Stimulated activated CD4-positive, alpha-beta T cell treated with anti-CD3 and anti-CD28 coated beads, Interleukin-15, amount 100 ng/mL, for 1 hour (primary cell): ENCODE results near the gene DGKG.

ENCODE experiments used
- DNase-seq, 2 donors: peaks; one replicate each; pipeline ENCODE4 v3.0.0-alpha.2; 2020; ENCODE audit warnings: low read depth in 1 of 2, low spot score in 1 of 2

DGKG gene

DNA sequence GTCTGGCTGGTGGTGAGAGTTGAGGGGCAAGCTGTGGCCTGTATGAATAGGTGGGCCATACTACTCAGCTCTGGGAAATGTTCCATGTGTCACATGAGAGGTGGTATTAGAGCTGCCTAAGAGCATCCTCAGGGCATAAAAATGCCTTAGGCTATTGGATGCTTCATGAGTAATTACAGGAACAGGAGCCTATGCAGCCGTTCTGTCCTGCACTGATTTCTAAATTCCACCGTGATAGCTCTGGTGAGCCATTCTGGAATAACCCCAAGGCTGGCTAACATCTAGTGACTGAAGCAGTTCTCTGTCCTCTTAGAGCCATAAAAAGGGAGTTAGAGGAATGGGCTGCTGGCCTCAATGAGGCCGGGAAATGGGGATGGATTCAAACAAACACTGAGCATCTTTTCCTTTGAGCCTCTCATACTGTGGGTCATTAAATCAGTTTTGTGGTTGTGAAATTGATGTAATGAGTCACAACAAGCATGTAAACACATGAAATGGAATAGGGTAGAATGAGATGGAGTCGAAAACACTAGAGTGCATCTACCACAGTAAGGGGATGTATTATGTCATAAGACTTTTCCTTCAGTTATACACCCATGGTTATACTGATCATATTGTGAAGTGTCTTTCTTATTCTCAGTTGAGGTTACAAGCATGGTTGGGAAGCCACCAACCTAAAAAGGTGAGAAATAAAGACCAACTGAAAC, 41.0 kb downstream of the DGKG start:
- DNase-seq = no peak

DNA sequence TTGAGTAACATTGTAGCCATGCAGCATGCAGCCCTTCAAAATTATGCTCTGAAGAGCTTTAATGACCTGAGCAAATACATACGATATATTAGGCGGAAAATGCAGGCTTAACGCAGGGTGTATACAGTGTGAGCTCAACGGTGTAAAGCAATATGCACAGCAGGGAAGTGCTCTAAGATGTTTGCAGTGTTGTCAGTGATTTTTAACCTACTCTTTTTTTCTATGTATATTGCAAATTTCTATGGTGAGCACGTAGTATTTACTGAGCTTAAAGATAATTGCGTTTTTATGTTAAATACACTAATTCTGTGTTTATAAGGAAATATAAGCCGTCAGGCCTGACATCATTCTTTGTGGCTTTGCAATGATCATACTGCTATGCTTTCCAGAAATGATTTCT, 42.1 kb downstream of the DGKG start:
- no peak for DNase-seq

DNA sequence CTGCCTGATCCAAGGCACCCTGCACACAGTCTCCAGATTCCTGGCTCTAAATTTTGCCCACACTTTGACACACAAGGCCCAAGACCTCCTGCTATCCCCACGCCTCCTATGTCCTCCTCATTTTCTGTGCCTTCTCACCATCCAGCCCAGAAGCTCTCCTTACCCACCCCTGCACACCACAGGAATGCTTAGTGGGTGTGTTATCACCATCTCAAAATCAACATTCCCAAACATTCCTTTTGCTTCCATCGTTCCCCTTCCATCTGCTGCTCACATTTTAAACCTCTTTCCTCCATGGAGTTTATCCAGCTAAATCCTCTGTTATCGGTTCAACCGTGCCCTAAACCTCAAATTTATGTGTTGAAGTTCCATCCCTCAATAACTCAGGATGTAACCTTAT, 43.9 kb downstream of the DGKG start:
- DNase-seq = no peak

DNA sequence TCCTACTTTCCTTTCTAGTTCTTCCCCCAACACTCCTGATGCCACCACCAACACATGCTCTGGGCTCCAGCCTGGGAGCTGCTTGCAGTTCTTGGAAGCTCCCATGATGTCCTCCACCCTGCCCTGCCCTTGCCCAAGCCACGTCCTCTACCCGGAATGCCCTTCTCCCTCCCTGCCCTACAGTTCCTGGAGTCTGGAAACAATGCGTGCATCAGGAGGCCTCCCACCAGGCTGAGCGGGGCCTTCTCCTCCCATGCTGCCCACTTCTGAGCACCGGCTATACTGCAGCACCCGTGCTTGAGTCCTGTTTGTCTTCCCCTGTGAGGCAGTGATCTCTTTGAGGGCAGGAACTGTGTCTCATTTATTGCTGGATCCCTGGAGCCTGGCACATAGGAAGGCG, 44.6 kb downstream of the DGKG start:
- DNase-seq = no peak

DNA sequence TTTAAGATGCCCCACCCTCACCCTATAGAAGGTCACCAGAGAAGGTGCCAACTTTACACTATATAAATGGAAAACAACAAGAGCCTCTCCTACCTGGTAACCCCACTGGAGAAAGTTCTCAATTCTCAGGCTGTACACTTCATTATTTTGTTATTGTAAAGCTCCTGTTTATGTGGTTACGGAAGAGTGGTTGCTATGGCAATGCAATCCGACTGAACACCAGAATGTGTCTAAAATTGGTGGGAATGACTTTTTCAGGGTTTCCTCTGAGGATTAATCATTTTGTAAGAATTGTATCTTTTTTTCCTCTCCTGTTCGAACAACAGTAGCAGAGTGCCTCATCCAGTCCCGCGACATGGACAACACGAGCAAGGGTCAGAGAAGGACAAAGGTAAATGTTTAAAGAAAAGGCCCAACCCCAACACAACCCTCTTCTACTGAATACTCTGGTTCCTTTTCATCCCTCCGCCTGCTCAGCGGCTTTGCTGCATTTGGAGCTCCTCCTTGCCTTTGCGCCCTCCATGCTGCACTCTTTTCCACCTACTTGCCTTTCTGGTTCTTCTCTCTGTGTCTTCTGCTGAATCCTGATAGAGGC, 45.3 kb downstream of the DGKG start:
- DNase-seq = no peak

DNA sequence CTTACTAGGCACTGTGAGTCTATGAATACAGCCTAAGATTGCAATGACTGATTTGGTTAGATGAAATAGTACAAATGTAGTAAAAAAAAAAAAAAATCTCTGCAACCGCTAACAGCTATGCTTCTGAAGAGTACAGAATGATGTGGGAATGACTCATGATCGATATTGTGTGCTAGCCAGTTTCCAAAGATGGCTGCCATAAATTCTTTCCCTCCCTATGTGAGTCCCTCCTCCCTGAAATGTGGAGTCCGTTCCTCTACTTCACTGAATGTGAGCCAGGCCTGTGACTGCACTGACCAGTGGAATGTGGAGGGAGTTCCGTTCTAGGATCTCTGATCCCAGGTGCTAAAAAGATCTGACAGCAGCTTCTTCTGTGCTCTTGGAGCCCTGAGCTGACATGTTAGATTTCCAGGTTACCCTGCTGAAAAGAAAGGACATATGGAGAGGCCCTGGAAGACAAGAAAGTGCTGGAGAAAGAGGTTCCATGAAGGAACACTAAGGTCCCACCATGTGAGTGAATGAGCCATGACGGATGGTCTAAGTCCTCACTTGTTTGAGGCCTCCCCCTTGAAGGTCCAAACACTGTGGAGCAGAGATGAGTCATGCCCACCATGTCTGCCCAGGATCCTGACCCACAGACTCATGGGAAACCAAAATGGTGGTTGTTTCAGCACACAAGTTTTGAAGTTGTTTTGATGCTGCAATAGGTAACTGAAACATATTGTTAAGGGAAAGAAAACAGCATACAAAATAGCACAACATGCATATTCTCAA, 46.3 kb downstream of the DGKG start:
- DNase-seq = no peak

DNA sequence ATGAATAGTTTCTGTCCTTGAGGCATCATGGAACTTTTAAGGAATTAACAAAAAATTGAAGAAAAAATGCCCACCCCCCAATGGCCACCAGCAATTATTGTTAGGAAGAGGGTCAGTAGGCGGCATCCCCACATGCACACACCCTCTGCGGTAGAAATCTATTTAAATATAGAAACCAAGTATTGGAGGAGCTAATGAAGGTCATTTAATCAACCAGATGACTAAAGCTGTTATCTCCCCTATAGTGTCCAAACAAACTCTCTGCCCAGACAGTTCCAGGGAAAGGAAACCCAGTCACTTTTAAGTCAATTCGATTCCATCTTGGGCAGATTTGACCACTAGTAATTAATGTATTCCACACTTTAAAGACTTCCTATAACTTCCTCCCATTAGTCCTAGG, 47.1 kb downstream of the DGKG start:
- no peak for DNase-seq

DNA sequence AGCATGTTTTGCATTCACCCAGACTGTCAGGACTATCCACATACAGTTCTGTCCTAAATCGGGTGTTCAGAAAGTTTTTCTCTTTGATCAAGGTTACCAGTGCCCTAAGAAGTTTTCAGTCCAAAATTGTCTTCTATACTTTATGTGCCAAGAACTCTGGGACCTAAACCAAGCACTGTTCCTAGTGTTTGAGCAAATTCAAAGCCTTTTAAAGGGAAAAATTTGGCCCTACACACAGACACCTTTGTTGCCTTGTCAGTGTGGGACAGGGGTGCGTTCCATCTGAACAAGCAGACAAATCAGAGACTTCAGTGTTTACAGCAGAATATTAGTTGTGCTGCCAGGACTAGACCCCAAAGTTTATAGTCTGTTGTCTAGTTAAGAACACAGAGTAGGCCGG, 50.6 kb downstream of the DGKG start:
- no peak for DNase-seq

DNA sequence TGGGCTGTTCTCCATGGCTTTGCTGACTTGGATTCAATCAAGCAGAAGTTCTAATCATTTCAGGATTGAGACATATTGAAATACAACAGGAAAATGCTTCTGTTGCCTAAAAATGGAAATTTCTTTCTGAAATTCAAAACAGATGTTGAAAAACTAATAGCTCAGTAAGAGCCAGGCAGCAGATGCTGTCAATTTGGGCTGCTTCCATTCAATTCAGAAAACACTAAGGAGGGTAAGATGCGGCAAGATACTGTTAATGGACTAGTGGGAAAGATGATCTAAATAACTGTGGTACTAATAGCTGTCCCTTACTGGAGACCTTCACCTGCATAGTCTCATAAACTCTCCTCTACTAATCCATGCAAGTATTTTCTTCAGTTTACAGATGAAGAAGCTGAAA, 53.5 kb downstream of the DGKG start:
- no peak for DNase-seq

DNA sequence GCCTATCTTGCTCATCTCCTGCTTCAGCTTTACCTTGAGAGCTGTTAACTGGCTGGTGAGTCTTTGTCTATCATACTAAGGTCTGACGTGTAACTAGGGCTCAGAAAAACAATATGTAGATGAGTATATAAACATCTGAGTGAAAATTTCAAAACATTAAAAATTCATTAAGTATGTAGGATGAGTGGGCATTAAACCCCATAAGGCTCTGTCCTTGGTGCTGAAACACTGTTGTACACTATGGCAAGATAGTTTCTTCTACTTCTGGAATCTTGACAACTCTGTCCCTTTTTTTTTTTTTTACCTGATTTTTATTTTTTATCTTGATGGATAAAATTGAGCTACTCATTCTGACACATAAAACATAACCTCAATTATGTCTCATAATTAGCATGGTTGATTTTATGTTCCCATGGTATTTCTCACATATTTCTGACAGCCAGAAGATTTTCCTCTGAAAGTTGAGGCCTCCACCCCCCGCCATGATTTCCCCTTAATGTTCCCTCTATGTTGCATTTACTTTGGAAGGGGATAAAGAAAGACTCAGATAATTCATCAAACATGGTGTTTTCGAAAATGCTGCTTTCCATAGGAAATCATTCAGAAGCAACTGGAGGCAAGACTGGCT, 54.3 kb downstream of the DGKG start:
- DNase-seq = no peak

DNA sequence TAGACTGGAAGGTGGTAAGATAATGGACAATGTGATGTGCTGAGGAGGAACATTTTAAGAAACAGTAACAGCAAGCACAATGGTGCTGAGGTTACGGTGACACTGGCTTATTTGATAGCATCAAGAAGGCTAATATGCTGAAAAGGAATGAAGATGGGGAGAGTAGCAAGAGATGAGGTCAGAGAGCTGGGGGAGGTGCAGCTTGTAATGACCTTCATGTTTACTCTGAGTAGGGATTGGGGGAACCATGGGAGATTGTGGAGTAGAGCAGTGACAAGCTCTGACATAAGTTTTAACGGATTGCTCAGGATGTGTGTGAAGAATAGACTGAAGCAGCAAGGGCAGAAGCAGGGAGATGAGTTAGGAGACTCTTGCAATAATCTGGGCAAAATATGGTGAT, 56.7 kb downstream of the DGKG start:
- DNase-seq = no peak

DNA sequence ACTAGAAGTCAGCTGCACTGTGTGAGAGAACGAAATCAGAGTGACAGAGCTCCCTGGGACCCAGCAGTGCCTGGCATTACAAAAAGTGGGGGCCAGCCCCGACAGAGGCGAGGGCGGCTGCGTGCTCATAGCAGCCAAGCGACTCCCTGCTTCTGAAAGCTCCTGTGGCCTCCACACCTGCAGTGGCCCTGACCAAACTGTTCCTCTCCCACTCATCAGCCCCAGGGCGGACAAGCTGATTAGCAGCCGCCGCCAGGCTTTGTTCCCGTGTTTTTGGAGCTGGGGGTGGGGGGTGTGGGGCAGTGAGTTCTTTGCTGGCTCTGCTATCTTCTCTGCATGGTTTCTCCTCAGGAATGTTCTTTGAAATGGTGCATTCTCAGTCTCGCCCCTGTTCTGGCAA, 58.1 kb downstream of the DGKG start:
- DNase-seq = no peak

DNA sequence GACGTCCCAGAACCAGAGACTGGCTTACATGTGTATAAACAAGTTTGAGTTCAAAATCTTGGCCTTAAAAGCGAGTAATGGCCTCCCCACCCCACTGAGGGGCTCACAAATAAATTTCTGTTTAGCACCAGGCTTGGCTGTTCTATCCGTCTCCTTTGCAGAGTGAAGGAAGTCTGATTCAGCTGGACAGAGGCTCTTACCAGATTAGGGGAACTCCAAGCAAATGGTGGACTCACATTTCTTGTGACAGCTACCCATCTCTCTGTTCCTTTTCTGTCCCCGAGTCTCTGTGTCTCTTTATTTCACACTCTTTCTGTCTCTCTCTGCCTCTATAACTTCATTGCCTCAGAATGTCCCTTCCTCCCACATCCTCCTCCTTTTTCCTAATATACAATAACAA, 62.7 kb downstream of the DGKG start:
- DNase-seq = no peak

DNA sequence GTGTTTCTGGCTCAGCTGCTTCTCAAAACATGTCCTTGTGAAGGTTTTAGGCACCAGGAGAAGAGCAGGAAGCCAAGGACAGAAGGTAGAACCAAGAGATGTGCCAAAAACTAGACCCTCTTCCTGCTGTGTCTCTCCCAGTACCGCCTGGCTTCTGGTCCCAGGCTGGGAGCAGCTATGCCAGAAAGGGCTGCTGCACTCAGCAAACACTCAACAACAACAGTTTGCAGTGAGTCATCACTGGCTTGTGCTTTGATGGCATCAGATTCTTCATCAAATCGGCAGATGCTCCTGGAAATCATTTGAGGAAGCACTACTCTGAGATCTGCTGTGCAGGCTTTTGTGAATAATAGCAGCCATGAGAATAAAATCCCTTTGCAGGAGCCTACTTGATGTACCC, 63.2 kb downstream of the DGKG start:
- DNase-seq = no peak

DNA sequence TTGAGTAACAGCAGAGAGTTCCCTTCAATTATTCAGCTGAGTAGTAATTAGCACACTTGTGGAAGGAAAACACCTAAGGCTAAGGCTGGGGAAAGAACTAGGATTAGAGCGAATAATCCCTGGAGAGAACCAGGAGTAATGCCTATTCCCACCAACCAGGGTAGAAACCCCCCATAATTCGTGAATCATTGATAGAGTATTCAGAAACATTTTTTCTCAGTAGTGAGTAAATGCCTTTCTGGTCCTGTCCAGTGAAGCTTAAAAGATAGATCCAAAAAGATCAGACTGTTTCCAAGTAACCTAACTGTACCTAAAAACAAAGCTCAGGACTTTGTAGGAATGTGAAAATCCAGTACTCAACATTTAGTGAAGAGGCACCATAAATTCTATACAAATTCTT, 71.2 kb downstream of the DGKG start:
- no peak for DNase-seq

DNA sequence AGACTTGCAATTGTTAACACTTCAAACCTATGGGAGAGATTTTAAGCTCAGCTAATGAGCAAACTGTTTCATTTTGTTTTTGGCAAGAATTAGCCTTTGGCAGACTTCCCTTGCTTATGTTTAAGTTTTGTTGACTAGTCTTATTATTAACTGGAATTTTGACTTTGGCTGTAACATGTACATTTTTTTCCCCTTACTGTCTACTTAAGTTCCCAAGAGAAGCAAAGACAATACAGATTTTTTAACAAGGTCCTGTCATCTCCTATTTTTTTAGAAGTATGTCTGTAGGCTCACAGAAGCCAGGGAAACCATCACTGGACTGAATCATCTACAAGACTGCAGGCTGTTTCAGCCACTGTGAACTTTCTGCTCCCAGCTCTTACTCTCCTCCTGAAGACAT, 74.3 kb downstream of the DGKG start:
- DNase-seq = no peak

DNA sequence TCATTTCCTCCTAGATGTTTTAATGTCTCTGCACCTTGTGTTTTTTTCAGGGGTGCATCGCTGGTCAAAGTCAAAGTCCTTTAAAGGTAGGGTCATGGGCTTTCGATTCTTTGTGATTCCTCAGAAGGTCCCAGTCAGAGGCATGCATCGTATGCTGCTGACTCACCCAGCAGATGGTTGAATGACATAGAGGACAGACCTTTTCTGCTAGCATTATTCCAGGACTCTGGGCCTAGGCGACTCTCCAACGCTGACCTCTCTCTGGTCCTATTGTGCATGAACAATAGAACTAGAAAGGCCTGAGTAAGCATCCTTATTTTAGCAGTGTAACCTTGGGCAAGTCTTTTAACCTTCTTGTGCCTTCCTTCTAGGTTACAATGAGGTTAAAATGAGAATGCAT, 75.9 kb downstream of the DGKG start:
- DNase-seq = no peak

DNA sequence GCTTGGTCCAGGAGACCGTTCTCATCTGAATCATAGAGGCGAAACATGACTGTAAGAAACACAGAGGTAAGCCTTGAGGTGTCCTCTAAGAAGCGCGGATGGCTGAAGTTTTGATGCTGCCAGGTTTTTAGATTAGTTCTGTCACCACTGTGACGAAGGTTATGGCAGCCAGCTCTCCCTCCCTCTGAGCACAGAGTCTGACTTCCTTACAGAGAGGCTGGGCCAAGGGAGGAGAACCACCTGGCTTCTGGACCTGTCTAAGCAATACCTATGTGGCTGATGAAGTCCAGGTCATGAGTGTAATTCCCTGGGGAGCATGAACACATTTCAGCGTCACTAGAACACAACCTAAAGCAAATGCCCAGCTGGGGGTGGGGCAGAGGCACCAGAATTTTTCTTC, 77.4 kb downstream of the DGKG start:
- no peak for DNase-seq

DNA sequence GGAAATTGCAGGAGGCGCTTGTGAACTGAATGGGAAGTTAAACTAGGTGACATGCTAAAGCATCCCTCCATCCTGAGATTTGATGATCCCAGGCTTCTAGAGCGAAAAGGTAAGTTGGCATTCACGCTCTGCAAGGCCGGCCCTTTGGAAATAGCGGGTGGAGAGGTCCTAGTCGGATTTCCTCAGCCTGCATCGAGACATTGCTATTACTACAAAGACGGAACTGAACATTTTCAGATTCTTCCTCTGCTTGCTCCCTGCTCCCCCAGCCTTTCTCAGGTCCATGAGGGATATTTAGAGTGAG, 77.7 kb downstream of the DGKG start:
- no peak for DNase-seq

DNA sequence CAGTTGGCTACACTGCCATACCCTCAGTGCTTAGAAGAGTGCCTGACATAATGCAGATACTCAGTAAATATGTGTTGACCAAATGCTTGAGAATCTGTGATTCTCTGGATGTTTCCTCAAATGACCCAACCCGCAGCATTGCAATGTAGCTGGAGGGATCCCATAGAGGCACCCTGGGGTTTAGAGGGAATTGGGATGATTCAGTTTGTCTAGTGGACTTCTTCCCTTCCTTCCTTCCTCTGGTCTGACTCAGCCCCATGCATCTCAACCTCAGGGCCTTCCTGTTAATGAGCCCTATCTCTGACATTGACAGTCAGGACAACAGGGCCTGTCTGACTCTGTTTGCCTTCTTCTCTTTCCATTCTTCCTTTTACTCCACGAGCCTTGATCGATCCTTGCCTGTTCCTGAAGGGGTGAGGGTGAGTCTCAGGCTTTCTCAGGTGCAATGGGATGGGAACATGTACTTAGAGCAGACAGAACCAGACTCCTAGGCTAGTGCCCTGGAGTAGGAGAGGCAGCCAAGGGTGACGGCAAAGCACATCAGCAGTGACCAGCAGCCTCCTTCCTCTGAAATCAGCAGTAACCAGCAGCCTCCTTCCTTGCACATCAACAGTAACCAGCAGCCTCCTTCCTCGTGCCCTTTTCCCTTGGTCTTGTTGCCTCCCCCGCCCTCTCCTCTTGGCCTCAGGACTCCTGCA, 78.2 kb downstream of the DGKG start:
- DNase-seq = no peak

DNA sequence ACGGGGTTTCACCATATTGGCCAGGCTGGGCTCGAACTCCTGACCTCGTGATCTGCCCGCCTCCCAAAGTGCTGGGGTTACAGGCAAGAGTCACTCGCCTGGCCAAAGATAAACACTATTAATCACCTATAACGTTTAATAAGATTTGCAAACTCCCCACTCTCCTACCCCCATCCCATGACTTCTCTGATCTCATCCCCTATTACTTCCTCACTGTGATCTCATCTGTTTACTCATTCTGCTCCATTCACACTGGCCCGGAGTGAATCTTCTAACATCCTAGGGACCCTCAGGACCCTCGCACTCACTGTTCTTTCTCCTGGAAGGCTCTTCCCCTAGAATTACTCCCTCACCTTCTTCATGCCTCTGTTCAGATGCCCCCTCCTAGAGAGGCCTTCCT, 78.9 kb downstream of the DGKG start:
- DNase-seq = no peak

DNA sequence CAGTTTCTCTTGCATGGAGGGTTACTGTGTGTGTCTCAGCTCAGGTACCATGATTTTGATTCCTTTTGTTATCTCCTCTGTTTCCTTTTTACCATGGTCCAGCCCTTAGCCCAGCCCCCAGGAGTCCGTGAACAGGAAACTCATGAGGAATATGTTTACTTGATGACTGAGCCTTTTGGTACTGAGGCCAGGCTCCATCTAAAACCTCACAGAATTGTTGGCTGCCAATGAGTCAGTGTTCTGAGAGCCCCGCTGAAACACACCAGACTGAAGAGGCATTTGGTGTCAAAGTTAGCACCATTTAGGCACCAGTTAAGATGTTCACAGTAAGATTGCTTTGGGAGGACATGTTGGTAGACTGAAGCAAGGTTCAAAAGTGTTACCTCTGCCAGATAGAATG, 80.9 kb downstream of the DGKG start:
- no peak for DNase-seq
